Left renal cortex interstitium (tissue), 4 donors: ENCODE results near the gene ATP13A5. TPM values are rescaled to one million over a fixed set of nuclear protein-coding genes. Genes with fewer than 3 reads are reported as not detected.

Experiments
- DNase-seq, 4 donors: peaks; one replicate each; pipeline ENCODE4 v3.0.0-alpha.2; 2013; ENCODE audit warnings: low read depth in 4 of 4, low spot score in 2 of 4, missing footprints in 1 of 4
- polyA plus RNA-seq, 4 donors: library from polyadenylated mRNA; unstranded; fragments of 120-200 nt; gene quantifications; one replicate each; pipeline ENCODE4 v1.2.1, GENCODE V29; 2013; ENCODE audit not compliant: insufficient read length in 4 of 4

Gene ATP13A5
- polyA plus RNA-seq, 4 donors: 0.17 to 0.24 TPM; not detected in 2

- no peak for DNase-seq
Measured at GRCh38 chr3:193270451-193270850, 108.1 kb downstream of the ATP13A5 start.

DNA sequence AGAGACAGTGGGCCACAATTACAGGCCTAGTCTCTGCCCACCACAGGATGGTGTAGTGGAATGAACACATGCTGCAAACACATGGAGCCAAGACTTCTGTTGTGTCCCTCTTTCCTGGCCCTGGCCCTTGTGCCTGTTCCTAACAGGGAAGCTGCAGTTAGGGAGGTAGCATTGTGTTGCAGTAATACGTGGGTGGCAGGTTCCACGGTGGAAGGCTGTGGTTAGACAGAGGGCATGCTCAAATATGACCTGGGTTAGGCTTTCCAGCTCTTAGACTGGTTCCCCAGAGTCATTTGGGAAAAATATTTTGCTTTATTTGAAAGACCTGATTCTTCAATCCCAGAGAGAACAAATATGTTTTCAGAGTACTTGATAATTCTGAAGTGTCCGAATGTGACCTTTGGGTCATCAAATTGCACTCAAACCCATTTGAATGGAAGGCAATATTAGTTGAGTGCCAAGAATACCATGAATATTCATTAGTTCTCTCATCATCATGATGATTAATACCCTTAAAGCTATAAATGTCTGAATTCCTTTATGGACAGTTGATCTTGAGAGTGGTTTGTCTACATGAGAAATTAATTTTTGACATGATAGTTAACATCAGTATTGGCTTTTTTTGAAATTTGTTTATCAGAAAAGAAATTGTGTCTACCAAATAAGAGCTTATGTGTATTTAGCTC, 109.1 kb downstream of the ATP13A5 start:
- no peak for DNase-seq

DNA sequence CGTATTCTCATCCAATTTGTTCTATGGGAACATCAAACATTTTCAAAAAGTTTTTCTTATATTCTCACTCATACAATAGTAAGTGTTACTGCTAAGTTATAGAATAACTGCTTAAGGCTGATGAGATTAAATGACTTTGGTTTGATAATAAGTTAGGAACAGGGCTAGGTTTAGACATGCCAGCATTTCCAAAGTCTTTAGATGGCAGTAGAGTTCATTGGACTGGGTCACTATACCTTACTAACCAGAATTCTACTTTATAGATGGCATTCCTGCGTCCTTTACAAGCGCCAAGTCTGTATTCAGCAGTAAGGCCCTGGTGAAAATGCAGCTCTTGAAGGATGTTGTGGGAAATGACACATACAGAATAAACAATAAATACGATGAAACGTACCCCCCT, 115.8 kb downstream of the ATP13A5 start:
- no peak for DNase-seq

DNA sequence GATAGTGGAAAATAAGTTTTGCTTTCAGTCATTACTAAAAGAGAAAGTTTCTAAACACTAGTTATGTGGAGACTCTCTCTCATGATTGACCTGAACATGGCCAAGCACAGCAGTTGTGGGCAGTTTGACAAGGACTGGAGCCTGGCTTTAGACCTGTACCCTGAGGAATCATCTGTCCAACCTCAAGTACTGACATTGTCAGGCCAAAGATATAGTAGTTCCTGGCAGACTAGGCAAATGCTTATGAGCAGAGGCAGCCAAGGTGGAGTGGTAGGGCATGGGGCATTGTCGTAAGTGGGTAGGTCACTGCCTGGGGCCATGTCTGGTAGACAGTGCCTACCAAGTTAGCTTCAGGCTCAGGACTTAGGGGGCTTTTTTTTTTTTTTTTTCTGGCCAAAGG, 116.6 kb downstream of the ATP13A5 start:
- DNase-seq: no peak

DNA sequence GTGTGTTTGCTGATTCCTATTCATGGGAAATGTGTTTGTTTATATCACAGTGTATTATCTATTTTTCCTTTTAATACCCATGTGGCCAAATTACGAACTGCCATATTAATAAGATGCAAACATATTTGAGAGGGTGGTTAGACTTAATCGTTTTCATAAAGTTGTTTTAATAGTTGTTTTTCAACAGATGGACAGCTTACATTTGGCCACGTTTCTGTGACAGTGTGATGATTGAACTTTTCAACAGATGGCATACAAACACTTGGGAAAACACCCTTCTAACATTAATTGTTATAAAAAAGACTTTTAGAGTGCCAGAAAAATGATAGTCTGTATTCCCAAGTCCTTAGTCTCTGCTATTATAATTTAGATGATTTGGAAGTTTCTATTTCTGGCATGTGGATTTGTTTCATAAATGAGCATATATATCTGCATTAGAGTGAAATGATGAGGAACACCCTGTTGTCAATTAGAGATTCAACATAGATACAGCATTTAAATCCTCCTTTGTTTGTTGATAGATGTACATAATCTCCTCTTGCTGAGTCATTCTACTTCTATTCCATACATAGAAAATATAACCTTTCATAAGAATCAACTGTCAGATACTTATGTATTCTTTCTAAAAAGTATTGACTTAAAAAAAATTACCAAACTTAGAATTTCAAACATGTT, 124.4 kb downstream of the ATP13A5 start:
- DNase-seq: no peak

GRCh38 chr3:193250492-193250891, 128.1 kb downstream of the ATP13A5 start:
- DNase-seq: no peak

DNA sequence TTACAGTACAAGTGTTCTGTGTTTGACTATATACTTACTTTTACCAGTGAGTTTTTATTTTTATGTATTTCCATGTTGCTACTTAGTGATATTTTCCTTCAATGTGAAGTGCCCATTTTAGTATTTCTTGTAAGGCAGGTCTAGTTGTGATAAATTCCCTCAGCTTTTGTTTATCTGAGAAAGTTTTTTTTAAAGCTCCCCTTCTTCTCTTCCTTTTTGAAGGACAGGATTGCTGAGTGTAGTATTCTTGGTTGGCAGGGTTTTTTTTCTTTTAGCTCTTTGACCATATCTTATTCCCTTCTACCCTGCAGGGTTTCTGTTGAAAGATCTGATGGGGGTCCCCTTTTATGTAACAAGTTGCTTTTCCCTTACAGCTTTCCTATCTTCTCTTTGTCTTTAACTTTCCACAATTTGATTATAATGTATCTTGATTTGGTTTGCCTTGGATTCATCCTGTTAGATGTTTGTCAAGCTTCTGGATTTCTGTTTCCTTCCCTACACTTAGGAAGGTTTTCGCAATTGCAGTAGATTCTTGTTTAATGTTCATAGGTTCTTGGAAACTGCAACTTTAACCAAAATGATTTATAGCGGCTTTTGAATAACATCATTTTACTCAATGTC, 129.6 kb downstream of the ATP13A5 start:
- DNase-seq: no peak

DNA sequence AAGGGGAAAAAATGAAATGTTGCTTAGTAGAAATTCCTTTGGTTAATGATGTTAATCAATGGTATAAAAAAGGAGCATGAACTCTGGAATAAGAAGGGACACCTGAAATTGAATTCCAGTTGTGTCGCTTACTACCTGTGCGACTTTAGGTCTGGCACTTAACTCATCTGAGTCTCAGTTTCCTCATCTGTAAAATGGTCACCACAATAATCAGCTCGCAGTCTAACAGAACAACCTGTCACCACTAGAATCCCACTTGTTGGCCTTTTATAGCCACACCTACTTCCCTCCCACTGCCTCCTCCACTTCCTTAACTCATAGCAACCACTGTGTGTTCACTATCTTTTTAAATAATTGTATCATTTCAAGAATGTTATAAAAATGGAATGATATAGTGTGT, 135.0 kb downstream of the ATP13A5 start:
- DNase-seq: no peak

DNA sequence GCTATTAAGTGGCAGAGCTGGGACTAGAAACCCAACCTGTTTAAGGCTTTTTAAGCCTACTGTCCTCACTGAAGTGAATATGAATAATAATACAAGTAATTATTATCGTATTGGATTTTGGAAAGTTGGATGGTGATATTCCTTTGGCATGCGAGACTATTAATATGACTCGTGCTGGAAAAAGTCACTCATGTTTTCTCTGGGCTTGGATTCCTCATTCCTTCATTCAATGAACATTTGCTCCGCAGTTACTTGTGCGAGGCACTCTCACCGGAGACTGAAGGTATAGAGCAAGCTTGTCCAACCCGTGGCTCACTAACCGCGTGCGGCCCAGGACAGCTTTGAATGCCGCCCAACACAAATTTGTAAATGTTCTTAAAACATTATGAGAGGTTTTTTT, 136.8 kb downstream of the ATP13A5 start:
- peak in 1 of 4 donors; percentile 3 for DNase-seq

- DNase-seq: peak; percentile 23 to 69 (median 35)
Measured at GRCh38 chr3:193240850-193241706, 137.5 kb downstream of the ATP13A5 start, which contains the start of gene PLAAT1. PLAAT1 (plus strand) TSS chr3:193241222; CDS start chr3:193255651, 14,429 bp downstream.

DNA sequence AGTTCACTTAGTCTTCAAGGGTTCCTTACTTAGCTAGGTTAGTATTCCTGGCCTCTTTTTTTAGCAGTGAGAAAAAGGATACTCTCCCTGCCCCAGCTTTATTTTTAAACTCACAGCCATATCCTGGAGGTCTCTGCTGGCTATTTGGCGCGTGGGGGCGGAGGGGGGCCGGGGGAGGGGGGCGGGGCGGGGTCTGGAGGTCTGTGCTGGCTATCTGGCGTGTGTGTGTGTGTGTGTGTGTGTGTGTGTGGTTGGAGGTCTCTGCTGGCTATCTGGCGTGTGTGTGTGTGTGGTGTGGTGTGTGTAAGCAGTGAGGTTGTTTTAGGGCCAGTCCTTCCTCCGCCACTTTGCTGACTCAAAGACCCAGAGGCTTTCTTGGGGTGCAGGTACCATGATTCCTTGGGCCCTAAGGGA, 138.1 kb downstream of the ATP13A5 start:
- DNase-seq: peak in 1 of 4 donors; percentile 12

GRCh38 chr3:193237030-193237429, 141.5 kb downstream of the ATP13A5 start:
- no peak for DNase-seq

DNA sequence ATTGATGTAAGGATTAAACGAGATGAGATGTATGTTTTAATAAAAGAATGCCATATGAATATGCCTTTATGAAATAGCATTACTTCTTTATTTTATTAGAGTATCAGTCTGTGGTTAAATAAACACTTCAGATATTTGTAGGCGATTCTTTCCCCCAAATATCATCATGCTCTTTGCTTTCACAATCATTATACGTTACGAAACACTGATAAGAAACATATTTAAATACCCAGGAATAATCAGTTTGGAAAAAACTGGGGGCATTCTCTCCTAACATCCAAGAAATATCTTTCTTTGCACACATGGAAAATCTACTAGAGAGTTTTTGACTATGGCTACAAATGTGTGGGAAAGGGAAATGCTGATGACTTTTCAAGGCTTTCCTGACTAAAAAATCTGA, 142.0 kb downstream of the ATP13A5 start:
- DNase-seq: no peak

- DNase-seq: no peak
Measured at GRCh38 chr3:193231201-193231600, 147.4 kb downstream of the ATP13A5 start.

GRCh38 chr3:193230610-193231009, 147.9 kb downstream of the ATP13A5 start:
- no peak for DNase-seq

DNA sequence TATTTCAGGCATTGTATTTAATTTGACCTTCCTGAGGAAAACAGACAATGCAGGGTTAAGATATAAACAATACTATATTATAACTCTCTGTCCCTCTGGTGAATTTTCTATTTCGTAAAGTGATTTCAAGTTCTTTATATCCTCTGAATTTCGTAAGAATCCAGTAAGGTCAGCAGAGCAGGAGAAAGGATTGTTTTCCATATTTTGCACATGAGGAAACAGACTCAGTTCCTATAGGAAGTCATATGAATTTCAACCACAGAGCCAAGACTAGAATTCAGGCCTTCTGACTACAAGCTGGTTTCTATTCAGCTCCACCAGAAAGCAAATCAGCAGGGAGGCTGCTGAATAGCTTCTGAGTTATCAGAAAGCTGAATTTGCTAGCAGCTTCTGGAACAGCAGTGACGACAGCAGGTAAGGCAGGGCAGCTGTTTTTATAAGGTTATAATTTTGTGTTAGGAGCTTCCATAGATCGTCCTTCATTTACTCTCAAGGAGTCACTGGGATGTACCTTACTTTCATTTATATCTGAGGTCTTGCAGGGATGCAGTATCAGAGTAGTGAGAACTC, 148.6 kb downstream of the ATP13A5 start:
- no peak for DNase-seq

- no peak for DNase-seq
Measured at GRCh38 chr3:193228206-193228605, 150.3 kb downstream of the ATP13A5 start.

- DNase-seq: no peak
Measured at GRCh38 chr3:193225302-193226125, 153.0 kb downstream of the ATP13A5 start.
